GM21737 (cell line): ENCODE data around the gene NECTIN2.
"Not testable (repeated sequence)": the region's sequence is repeated elsewhere in the genome, so short reads cannot be mapped to it uniquely, and the experiment has no call there.

ENCODE experiments used
- ATAC-seq: cut with Tn5 transposase; IDR thresholded peaks from one replicate; pipeline ENCODE4 v1.9.1; 2021; ENCODE audit warnings: mild to moderate bottlenecking, moderate library complexity; ENCODE audit not compliant: unreplicated experiment

NECTIN2 gene

DNA sequence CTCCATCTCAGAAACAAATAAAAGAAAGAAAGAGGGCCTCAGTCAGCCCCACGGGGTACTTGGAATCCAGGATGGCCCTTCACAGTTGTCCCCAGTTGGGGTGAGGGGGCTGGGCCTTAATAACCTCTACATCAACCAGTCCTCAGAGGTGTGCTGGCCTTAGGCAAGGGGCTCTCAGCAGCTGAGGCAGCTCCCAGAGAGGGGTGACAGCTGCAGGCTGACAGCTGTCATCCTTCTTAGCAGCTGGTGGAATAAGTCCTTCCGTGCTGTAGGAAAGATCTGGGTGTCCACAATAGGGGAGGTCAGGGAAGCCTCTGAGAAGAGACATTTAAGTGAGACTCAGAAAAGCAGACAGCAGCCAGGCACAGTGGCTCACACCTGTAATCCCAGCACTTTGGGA, 29.8 kb upstream of the NECTIN2 start:
- ATAC-seq = no peak

GRCh38 chr19:44817725-44818465, 28.2 kb upstream of the NECTIN2 start:
- ATAC-seq = no peak

DNA sequence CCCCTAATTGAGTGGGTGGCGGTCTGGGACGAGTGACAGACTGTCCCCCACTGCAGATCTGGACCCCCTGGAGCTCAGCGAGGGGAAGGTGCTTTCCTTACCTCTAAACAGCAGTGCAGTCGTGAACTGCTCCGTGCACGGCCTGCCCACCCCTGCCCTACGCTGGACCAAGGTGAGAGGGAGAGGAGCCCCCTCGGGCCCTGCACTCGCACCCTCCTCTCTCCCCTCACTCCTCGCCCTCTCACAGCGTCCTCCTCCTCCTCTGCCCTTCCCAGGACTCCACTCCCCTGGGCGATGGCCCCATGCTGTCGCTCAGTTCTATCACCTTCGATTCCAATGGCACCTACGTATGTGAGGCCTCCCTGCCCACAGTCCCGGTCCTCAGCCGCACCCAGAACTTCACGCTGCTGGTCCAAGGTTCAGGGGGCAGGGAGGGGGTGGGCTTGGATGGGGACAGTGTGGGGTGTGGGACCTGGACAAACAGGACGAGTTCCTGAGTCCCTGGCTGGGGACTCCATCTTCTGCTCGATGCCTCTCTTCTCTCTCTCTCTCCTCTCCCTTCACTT, 27.5 kb upstream of the NECTIN2 start:
- ATAC-seq = no peak

- ATAC-seq = no peak
These were observed 26.8 kb upstream of the NECTIN2 start for GRCh38 chr19:44819246-44819832.

DNA sequence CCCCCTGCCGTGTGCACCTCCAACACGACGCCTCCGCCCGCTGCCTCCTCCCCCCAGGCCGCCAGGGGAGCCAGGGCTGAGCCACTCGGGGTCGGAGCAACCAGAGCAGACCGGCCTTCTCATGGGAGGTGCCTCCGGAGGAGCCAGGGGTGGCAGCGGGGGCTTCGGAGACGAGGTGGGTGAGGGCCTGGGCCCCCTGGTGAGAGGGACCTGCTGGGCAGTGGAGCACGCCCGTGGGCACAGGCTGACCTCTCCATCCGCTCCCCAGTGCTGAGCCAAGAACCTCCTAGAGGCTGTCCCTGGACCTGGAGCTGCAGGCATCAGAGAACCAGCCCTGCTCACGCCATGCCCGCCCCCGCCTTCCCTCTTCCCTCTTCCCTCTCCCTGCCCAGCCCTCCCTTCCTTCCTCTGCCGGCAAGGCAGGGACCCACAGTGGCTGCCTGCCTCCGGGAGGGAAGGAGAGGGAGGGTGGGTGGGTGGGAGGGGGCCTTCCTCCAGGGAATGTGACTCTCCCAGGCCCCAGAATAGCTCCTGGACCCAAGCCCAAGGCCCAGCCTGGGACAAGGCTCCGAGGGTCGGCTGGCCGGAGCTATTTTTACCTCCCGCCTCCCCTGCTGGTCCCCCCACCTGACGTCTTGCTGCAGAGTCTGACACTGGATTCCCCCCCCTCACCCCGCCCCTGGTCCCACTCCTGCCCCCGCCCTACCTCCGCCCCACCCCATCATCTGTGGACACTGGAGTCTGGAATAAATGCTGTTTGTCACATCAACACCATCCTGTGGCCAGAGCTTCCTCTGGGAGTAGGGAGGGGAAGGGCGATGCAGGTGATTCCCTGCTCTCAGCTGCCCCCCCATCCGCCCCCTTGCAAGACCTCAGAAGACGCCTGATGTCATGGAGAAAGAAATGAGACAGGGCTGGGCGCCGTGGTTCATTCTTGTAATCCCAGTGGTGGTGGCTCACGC, 25.2 kb upstream of the NECTIN2 start:
- ATAC-seq = no peak

- ATAC-seq = no peak
These were observed 23.9 kb upstream of the NECTIN2 start for GRCh38 chr19:44822177-44822576.

GRCh38 chr19:44822670-44823372, 23.3 kb upstream of the NECTIN2 start:
- ATAC-seq = no peak

DNA sequence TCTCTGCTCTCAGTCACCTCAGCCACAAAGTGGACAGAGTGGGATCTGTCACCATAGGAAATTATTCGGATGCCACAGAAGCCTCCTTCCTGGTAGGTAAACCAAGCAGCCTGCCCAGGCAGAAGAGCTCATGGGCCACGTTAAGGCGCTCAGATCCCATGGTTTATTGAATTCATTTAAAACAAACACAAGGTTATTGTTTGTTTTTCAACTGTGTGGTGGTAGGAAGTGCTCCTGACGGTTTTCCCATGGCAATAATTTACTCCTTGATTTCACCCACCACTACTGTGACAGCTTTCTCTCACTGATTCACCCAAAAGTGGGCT, 22.8 kb upstream of the NECTIN2 start:
- ATAC-seq = no peak

DNA sequence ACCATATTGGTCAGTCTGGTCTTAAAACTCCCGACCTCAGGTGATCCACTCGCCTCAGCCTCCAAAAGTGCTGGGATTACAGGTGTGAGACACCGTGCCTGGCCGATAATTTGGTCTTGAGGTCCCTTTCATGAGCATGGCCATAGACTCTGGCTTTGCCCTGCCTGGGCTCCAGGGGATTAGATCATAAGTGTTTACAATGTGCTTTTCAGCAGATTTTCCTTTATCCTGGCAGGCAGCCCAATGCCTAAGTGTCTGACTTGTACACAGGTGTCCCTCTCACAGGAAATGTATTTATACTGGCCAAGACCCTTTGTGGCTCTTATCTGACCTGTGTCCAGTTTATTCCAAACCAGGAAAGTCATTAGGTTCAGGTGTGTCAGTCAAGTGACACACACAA, 21.3 kb upstream of the NECTIN2 start:
- ATAC-seq = no peak

DNA sequence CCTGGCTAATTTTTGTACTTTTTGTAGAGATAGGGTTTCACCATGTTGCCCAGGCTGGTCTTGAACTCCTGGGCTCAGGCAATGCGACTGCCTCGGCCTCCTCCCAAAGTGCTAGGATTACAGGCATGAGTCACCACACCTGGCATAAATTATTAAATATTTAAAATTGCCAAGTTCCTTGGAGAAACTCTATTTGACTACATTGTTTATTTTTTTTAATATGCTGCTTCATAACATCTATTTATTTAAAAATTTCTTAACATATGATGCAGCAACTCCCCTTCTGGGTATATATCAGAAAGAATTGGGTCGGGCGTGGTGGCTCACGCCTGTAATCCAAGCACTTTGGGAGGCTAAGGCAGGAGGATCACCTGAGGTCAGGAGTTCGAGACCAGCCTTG, 13.2 kb upstream of the NECTIN2 start:
- not testable (repeated sequence) for ATAC-seq

DNA sequence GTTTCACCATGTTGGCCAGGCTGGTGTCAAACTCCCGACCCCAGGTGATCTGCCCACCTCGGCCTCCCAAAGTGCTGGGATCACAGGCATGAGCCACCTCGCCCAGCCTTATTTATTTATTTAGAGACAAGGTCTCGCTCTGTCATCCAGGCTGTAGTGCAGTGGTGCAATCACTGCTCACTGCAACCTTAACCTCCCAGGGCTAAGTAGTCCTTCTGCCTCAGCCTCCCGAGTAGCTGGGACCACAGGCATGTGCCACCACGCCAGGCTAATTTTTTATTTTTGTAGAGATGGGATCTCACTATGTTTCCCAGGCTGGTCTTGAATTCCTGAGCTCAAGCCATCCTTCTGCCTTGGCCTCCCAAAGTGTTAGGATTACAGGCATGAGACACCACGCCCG, 11.7 kb upstream of the NECTIN2 start:
- not testable (repeated sequence) for ATAC-seq

DNA sequence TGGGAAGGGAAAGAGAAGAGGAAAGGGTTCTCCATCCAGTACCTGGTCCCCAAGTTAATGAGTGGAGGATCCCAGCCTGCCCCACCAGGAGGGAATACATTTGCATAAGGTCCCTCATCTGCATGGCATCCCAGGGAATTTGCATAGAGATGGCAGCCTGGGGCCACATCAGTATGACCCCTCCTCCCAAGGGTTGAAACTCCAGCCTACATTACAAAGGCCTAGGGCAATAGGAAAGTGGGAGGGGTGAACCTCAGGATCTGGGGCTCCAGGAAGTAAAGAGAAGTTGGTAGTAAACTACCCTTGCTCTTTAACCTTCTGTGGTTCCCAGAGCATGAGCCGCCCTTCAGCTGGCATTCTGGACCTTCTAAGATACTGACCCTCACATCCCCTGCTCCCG, 6.8 kb upstream of the NECTIN2 start:
- no peak for ATAC-seq

GRCh38 chr19:44840811-44841210, 5.3 kb upstream of the NECTIN2 start:
- no peak for ATAC-seq

DNA sequence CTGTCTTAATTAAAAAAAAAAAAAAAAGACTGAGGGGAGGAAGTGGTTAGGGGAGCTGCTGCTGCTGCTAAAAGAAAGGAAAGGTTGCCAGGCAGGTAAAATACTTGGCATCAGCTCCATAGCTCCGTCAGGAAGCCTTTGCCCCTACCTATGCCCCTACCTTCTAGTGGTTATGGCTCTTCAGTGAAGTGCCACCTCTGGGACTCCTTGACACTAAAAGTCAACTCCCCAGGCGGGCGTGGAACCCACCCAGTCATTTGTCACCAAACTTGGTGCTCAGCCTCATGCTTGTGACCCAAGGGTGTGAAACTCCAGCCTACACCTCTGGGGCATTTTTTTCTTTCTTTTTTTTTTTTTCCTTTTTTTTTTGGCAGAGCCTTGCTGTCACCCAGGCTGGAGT, 4.9 kb upstream of the NECTIN2 start:
- ATAC-seq = no peak

- ATAC-seq = no peak
These were observed 848 bp upstream of the NECTIN2 start for GRCh38 chr19:44845286-44845611.

DNA sequence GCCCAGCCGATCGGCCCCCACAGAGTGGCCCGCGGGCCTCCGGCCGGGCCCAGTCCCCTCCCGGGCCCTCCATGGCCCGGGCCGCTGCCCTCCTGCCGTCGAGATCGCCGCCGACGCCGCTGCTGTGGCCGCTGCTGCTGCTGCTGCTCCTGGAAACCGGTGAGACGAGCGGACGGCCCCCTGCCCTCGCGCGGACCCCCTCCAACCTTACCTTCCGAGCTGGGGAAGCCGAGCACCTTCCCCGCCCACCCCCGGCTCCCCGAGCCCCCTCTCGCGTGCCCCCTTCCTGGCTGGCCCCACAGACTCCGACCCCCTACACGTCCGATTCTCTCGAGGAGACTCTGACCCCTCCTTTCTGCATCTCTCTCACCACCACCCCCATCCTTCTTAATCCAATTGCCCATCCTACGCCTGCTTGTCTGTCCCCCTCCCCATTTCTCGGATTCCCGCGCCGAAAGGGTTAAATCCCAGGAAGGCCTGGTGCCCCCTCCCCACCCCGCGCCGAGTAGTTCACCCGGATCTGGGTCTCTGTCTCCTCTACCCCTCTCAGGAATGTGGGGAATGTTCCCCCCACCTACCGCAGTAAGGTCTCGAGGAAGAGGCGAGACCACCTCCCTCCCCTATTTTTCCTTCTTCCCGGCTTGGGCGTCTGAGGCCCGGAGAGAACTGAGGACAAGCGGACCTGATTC, 502 bp downstream of the NECTIN2 start:
- no peak for ATAC-seq

- no peak for ATAC-seq
These were observed 1.3 kb downstream of the NECTIN2 start for GRCh38 chr19:44847144-44848035.

GRCh38 chr19:44848036-44848811, 2.1 kb downstream of the NECTIN2 start:
- ATAC-seq = no peak
